PC-9 (cell line): ENCODE data around the gene CCDC192. TPM values are rescaled to one million over a fixed set of nuclear protein-coding genes. Genes with fewer than 3 reads are reported as not detected.
A peak's percentile ranks its signal among the peaks of the same experiment; 100 is the strongest.

ENCODE experiments used
- BruUV-seq: library from RNA; stranded (reverse); fragments of 400-500 nt; replicated peaks from 2 replicates; lab custom pipeline; 2021; lab: Mats Ljungman, UMichigan
- CTCF ChIA-PET: fragments of 300-600 bp; sonication (Branson Sonifier 250); formaldehyde crosslinking; loops from one replicate; lab custom pipeline; 2022; ENCODE audit warnings: antibody characterized with exemption; lab: Charles Lee
- POLR2A ChIA-PET: fragments of 300-600 bp; sonication (Branson Sonifier 250); formaldehyde crosslinking; loops from one replicate; lab custom pipeline; 2022; ENCODE audit warnings: antibody characterized with exemption; ENCODE audit not compliant: unreplicated experiment; lab: Charles Lee
- DNase-seq, 2 experiments: peaks; one replicate each; pipeline versions ENCODE4 v3.0.0 to v3.0.0-alpha.2; 2015 to 2022; ENCODE audit warnings: mixed read lengths in 1 of 2
- H2AFZ ChIP-seq: fragments of 200-600 bp; sonication (generic); 2 replicates; pipeline ENCODE4 v1.8.1; 2017; ENCODE audit warnings: antibody characterized with exemption
- H3F3A ChIP-seq: fragments of 200-600 bp; sonication (generic); 2 replicates; pipeline ENCODE4 v1.8.1; 2017; ENCODE audit warnings: antibody characterized with exemption, mild to moderate bottlenecking, low read depth; ENCODE audit not compliant: insufficient read depth
- H3K27ac ChIP-seq: fragments of 200-600 bp; sonication (generic); 2 replicates; pipeline ENCODE4 v1.6.1; 2016; ENCODE audit warnings: mixed run types
- H3K27me3 ChIP-seq: fragments of 200-600 bp; sonication (generic); 2 replicates; pipeline ENCODE4 v1.6.1; 2016; ENCODE audit warnings: low read depth, mixed run types; ENCODE audit not compliant: insufficient read depth
- H3K36me3 ChIP-seq: fragments of 200-600 bp; sonication (generic); 2 replicates; pipeline ENCODE4 v1.6.1; 2016; ENCODE audit warnings: low read depth, mixed run types
- H3K4me1 ChIP-seq: fragments of 200-600 bp; sonication (generic); replicated peaks from 2 replicates; pipeline ENCODE4 v1.6.1; 2016; ENCODE audit warnings: mixed run types; ENCODE audit not compliant: insufficient read depth
- H3K4me2 ChIP-seq: fragments of 200-600 bp; sonication (generic); 2 replicates; pipeline ENCODE4 v1.6.1; 2017; ENCODE audit warnings: mixed run types
- H3K4me3 ChIP-seq: fragments of 200-600 bp; sonication (generic); 2 replicates; pipeline ENCODE4 v1.6.1; 2016; ENCODE audit warnings: mixed run types
- H3K79me2 ChIP-seq: fragments of 200-600 bp; sonication (generic); 2 replicates; pipeline ENCODE4 v1.6.1; 2017; ENCODE audit warnings: low read depth, mixed run types
- H3K9me2 ChIP-seq: fragments of 200-600 bp; sonication (generic); 2 replicates; pipeline ENCODE4 v1.8.1; 2017; ENCODE audit warnings: mild to moderate bottlenecking; ENCODE audit not compliant: insufficient read depth
- H3K9me3 ChIP-seq: fragments of 200-600 bp; sonication (generic); 2 replicates; pipeline ENCODE4 v1.8.1; 2016; ENCODE audit warnings: low read depth; ENCODE audit not compliant: insufficient read depth
- H4K20me1 ChIP-seq: fragments of 200-600 bp; sonication (generic); 2 replicates; pipeline ENCODE4 v1.8.1; 2017; ENCODE audit not compliant: insufficient read depth
- CTCF ChIP-seq: fragments of 200-600 bp; sonication (generic); conservative IDR thresholded peaks from 2 replicates; pipeline ENCODE4 v1.6.1; 2017; ENCODE audit warnings: mixed run types, antibody characterized with exemption, mild to moderate bottlenecking, moderate library complexity
- EZH2 ChIP-seq: fragments of 200-600 bp; sonication (generic); IDR thresholded peaks from 2 replicates; pipeline ENCODE4 v1.8.0; 2017; ENCODE audit warnings: antibody characterized with exemption, low read depth
- intact Hi-C: fragments of 100-400 bp; cut with micrococcal nuclease; formaldehyde crosslinking; loops from one replicate; pipeline ENCODE4 v1.10.0; 2022; ENCODE audit not compliant: unreplicated experiment
- total RNA-seq: library from RNA; stranded (reverse); gene quantifications from 2 replicates; pipeline ENCODE4 v1.2.3, GENCODE V29; 2021

The CCDC192 gene
- total RNA-seq, 1 experiment from 2014 or later, result not detected

GRCh38 chr5:127812570-127812969 is 109.4 kb downstream of the CCDC192 start:
- peak overlapping the region; percentile 46 for H3K4me2 ChIP-seq
- no peaks in the 10 kb centered on the region for H3K9me2 ChIP-seq
- peaks cover 39% of the 10 kb centered on the region for H3K4me1 ChIP-seq
- DNase-seq, result peak; percentile 2 to 87
- BruUV-seq, result no TSS peak
- H2AFZ ChIP-seq, result peak overlapping the region; percentile 40; the same call in 1 of the 2 replicates
- peaks cover 20% of the 10 kb centered on the region for H3F3A ChIP-seq
- no peaks in the 10 kb centered on the region for H4K20me1 ChIP-seq
- H3K27ac ChIP-seq, result peak overlapping the region; percentile 77
- no peaks in the 10 kb centered on the region for H3K9me3 ChIP-seq
- no peaks in the 10 kb centered on the region for H3K27me3 ChIP-seq
- POLR2A ChIA-PET, result no interaction called here
- intact Hi-C loops, result no loop called here
- H3K4me3 ChIP-seq, result no peak overlapping the region
- H3K79me2 ChIP-seq, result no peaks in the 10 kb centered on the region
- CTCF ChIA-PET, result interaction anchor here (0.6 kb wide), 1 partner anchor 1955 kb away, joined by 3 read pairs; no protein-coding TSS in a partner anchor
- TF ChIP-seq EZH2 (no peak), CTCF (no peak)
- H3K36me3 ChIP-seq, result no peaks in the 10 kb centered on the region

GRCh38 chr5:127813633-127814587 is 110.7 kb downstream of the CCDC192 start:
- Histone ChIP-seq H3K9me3 (no peaks in the 10 kb centered on the region), H3K4me1 (peaks cover 39% of the 10 kb centered on the region), H3K9me2 (no peaks in the 10 kb centered on the region), H4K20me1 (no peaks in the 10 kb centered on the region), H3K4me2 (peak overlapping the region; percentile 46), H3K4me3 (no peak overlapping the region), H3K27ac (peak overlapping the region; percentile 77), H3K79me2 (no peaks in the 10 kb centered on the region), H3K36me3 (no peaks in the 10 kb centered on the region), H3F3A (peaks cover 20% of the 10 kb centered on the region), H3K27me3 (no peaks in the 10 kb centered on the region), H2AFZ (no peak overlapping the region)
- TF ChIP-seq EZH2 (no peak), CTCF (no peak)
- intact Hi-C loops, result no loop called here
- BruUV-seq, result no TSS peak
- peak in 1 of 2 experiments; percentile 79 for DNase-seq
- ChIA-PET POLR2A (interaction anchor here (0.7 kb wide), 1 partner anchor 35 kb away, joined by 3 read pairs; no protein-coding TSS in a partner anchor), CTCF (interaction anchor here (0.7 kb wide), 2 partner anchors 53 to 338 kb away, joined by 4 to 6 read pairs; no protein-coding TSS in a partner anchor)

- Histone ChIP-seq H3F3A (peaks cover 20% of the 10 kb centered on the region), H3K4me1 (peaks cover 39% of the 10 kb centered on the region), H3K4me2 (no peak overlapping the region; the same call in 1 of the 2 replicates), H3K27ac (peak overlapping the region; percentile 77), H3K9me3 (no peaks in the 10 kb centered on the region), H3K36me3 (no peaks in the 10 kb centered on the region), H3K4me3 (no peak overlapping the region), H3K27me3 (no peaks in the 10 kb centered on the region), H4K20me1 (no peaks in the 10 kb centered on the region), H3K79me2 (no peaks in the 10 kb centered on the region), H2AFZ (no peak overlapping the region), H3K9me2 (no peaks in the 10 kb centered on the region)
- TF ChIP-seq CTCF, result no peak
- no peak for TF ChIP-seq EZH2
- ChIA-PET POLR2A (no interaction called here), CTCF (no interaction called here)
- intact Hi-C loops, result no loop called here
- no TSS peak for BruUV-seq
- no peak for DNase-seq
Measured at GRCh38 chr5:127814588-127814973, 111.4 kb downstream of the CCDC192 start.
